Endodermal cell (in vitro differentiated cells): Measurements from ENCODE around the gene FAM181B. TPM values are rescaled to one million over a fixed set of nuclear protein-coding genes. Genes with fewer than 3 reads are reported as not detected.

ENCODE experiments used
- DNase-seq: peaks from one replicate; pipeline ENCODE4 v3.0.0-alpha.2; 2017
- H3K27ac ChIP-seq: 2 replicates; pipeline ENCODE4 v1.5.1; 2013; ENCODE audit warnings: mild to moderate bottlenecking, low read depth, low read length, moderate library complexity
- H3K27me3 ChIP-seq: 2 replicates; pipeline ENCODE4 v1.6.1; 2013; ENCODE audit warnings: mild to moderate bottlenecking, low read length, moderate library complexity; ENCODE audit not compliant: insufficient read depth, control insufficient read depth, poor library complexity, severe bottlenecking
- H3K36me3 ChIP-seq: 2 replicates; pipeline ENCODE4 v1.7.0; 2013; ENCODE audit warnings: mild to moderate bottlenecking, low read length, moderate library complexity; ENCODE audit not compliant: control insufficient read depth, insufficient read depth
- H3K4me1 ChIP-seq: one replicate; pipeline ENCODE4 v1.7.0; 2013; ENCODE audit warnings: low read length; ENCODE audit not compliant: control insufficient read depth, insufficient read depth
- H3K4me3 ChIP-seq: 2 replicates; pipeline ENCODE4 v1.5.1; 2013; ENCODE audit warnings: mild to moderate bottlenecking, low read length, moderate library complexity
- H3K9ac ChIP-seq: 2 replicates; pipeline ENCODE4 v1.6.1; 2013; ENCODE audit warnings: mild to moderate bottlenecking, low read length, moderate library complexity; ENCODE audit not compliant: poor library complexity, severe bottlenecking; ENCODE audit errors: extremely low read depth
- H3K9me3 ChIP-seq: 2 replicates; pipeline ENCODE4 v1.6.1; 2013; ENCODE audit warnings: mild to moderate bottlenecking, low read length, moderate library complexity; ENCODE audit not compliant: control insufficient read depth
- H3K27ac Mint-ChIP-seq: 2 replicates; pipeline ENCODE4 v1.8.0; 2020; ENCODE audit warnings: mixed read lengths
- H3K27me3 Mint-ChIP-seq: 2 replicates; pipeline ENCODE4 v1.8.0; 2021; ENCODE audit warnings: mild to moderate bottlenecking, mixed read lengths; ENCODE audit not compliant: insufficient read depth
- H3K36me3 Mint-ChIP-seq: 2 replicates; pipeline ENCODE4 v1.8.0; 2020; ENCODE audit warnings: low read depth, mixed read lengths
- H3K4me1 Mint-ChIP-seq: 2 replicates; pipeline ENCODE4 v1.8.0; 2020; ENCODE audit warnings: mixed read lengths
- H3K4me3 Mint-ChIP-seq: 2 replicates; pipeline ENCODE4 v1.8.0; 2020; ENCODE audit warnings: mild to moderate bottlenecking, moderate library complexity, mixed read lengths
- H3K9me3 Mint-ChIP-seq: 2 replicates; pipeline ENCODE4 v1.8.0; 2020; ENCODE audit warnings: mild to moderate bottlenecking, mixed read lengths
- WGBS, 2 experiments: methylation state at CpG; one replicate each; pipeline versions ENCODE4 v1.1.5 to v1.1.7; 2013; ENCODE audit warnings: missing lambda C conversion rate in 2 of 2, mixed read lengths in 1 of 2; ENCODE audit not compliant: insufficient coverage in 1 of 2, insufficient read length in 1 of 2; 5-methylcytosine and 5-hydroxymethylcytosine counted together
- total RNA-seq, 2 donors: library from RNA; stranded (reverse); fragmentation: NEBNext Ultra II Directional in 1 of 2; extraction: Animal tissue kit (Norgen Biotek cat#: 25700) in 1 of 2; gene quantifications; 2 replicates in 1 of 2; 3 replicates in 1 of 2; pipeline ENCODE4 v1.2.1, GENCODE V29; 2021
- TF ChIP-seq, protein P1 (sequence below): fragments of 200-600 bp; sonication (generic); conservative IDR thresholded peaks from 2 replicates; pipeline ENCODE4 v1.5.0; 2021; ENCODE audit warnings: antibody characterized with exemption, mild to moderate bottlenecking

Gene FAM181B
- total RNA-seq, 2 donors from 2014 or later, result 1.5 to 4.7 TPM

DNA sequence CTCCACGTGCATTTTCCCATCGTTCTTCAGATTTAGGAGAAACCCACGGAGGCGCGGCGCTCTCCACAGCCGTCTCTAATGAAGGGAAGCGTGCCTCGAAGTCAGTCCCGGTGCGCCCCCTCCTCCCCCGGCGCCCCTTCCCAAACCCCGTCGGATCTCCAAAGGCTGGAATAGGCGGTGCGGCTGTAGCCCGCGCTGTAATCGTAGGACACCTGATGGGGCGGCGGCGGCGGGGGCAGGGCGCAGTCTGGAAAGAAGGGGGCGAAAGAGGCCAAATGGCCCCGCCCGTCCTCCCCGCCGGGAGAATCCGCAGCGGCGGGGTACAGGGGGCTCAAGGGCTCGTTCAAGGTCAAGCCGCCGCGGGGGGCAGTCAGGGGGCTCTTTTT is 1.3 kb downstream of the FAM181B start:
- no peak overlapping the region for H3K27ac Mint-ChIP-seq
- no peak overlapping the region for H3K27ac ChIP-seq
- H3K9me3 Mint-ChIP-seq, result no peaks in the 10 kb centered on the region
- peaks cover 54% of the 10 kb centered on the region for H3K27me3 ChIP-seq
- peak; percentile 68 for DNase-seq
- H3K4me3 Mint-ChIP-seq, result peak overlapping the region; percentile 63
- H3K9ac ChIP-seq, result no peak overlapping the region
- H3K36me3 ChIP-seq, result no peaks in the 10 kb centered on the region
- peaks cover 18% of the 10 kb centered on the region for H3K4me1 Mint-ChIP-seq
- WGBS, 2 experiments, result 6% methylated on average over 37 of the region's 37 CpGs; no CpG with 5 or more reads in 1 of the 2 experiments
- H3K36me3 Mint-ChIP-seq, result no peaks in the 10 kb centered on the region
- peak overlapping the region; percentile 75 for H3K4me3 ChIP-seq
- no peaks in the 10 kb centered on the region for H3K9me3 ChIP-seq
- TF ChIP-seq, protein P1, sequence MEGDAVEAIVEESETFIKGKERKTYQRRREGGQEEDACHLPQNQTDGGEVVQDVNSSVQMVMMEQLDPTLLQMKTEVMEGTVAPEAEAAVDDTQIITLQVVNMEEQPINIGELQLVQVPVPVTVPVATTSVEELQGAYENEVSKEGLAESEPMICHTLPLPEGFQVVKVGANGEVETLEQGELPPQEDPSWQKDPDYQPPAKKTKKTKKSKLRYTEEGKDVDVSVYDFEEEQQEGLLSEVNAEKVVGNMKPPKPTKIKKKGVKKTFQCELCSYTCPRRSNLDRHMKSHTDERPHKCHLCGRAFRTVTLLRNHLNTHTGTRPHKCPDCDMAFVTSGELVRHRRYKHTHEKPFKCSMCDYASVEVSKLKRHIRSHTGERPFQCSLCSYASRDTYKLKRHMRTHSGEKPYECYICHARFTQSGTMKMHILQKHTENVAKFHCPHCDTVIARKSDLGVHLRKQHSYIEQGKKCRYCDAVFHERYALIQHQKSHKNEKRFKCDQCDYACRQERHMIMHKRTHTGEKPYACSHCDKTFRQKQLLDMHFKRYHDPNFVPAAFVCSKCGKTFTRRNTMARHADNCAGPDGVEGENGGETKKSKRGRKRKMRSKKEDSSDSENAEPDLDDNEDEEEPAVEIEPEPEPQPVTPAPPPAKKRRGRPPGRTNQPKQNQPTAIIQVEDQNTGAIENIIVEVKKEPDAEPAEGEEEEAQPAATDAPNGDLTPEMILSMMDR, result no peak
- H3K27me3 Mint-ChIP-seq, result peaks cover 89% of the 10 kb centered on the region
- H3K4me1 ChIP-seq, result no peaks in the 10 kb centered on the region

DNA sequence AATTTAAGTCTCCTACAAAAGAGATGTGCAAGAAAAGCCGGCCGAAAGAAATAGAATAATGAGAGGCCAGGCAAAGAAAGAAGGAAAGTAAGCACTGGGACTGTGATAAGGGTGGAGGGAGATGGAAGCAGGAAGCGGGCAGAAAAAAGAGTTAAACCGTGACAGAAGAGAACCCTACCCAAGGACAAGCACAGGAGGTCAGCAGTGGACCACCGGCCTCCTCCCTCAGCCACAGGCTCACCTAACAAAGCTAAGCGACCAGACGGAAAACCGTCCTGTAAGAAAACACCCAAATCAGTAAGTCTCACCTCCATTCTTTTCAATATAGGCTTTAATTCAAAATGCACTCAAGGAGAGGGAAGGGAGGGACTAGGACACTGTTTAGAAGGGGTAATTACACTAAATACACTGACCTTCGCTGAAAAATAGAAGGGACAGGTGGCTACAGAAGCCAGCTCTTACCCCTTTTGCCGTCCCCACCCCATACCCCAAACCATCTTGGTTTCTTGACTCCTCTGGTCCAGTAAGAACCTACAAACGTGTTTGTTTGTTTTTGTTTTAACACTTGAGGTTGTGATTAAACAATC is 1.9 kb downstream of the FAM181B start:
- no peaks in the 10 kb centered on the region for H3K36me3 Mint-ChIP-seq
- Histone ChIP-seq H3K9me3 (no peaks in the 10 kb centered on the region), H3K27me3 (peaks cover 54% of the 10 kb centered on the region), H3K9ac (no peak overlapping the region), H3K4me1 (no peaks in the 10 kb centered on the region), H3K4me3 (peak overlapping the region; percentile 16), H3K36me3 (no peaks in the 10 kb centered on the region), H3K27ac (no peak overlapping the region)
- TF ChIP-seq, protein P1, result peak; percentile 61
- peaks cover 88% of the 10 kb centered on the region for H3K27me3 Mint-ChIP-seq
- 23 to 27% methylated on average over 6 to 9 of the region's 11 CpGs for WGBS, 2 experiments
- no peak overlapping the region for H3K27ac Mint-ChIP-seq
- H3K4me1 Mint-ChIP-seq, result peaks cover 18% of the 10 kb centered on the region
- DNase-seq, result peak; percentile 61
- H3K4me3 Mint-ChIP-seq, result peak overlapping the region; percentile 63
- H3K9me3 Mint-ChIP-seq, result no peaks in the 10 kb centered on the region

DNA sequence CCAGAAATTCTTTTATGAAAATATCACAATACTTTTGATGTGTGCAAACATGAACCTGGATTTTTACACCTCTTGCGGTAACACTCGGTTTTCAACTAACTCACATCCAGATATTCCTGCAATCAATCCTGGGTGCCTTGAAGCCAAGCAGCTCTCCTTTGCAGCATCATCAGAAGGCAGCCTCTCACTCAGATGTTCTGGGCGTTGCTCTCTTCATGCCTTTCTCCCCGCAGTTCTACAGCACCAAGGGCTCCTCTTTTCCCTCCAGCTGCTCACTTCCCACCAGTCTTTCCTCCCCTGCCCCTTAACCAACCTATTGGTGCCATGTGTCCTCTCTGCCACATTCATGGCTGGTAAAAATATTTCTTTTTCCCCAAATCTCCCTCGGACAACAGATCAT is 2.9 kb downstream of the FAM181B start:
- H3K9ac ChIP-seq, result no peak overlapping the region
- H3K4me3 ChIP-seq, result no peak overlapping the region
- H3K4me3 Mint-ChIP-seq, result no peak overlapping the region
- no peaks in the 10 kb centered on the region for H3K9me3 Mint-ChIP-seq
- peaks cover 80% of the 10 kb centered on the region for H3K27me3 Mint-ChIP-seq
- no peak for DNase-seq
- H3K4me1 Mint-ChIP-seq, result peaks cover 18% of the 10 kb centered on the region
- no peak overlapping the region for H3K27ac ChIP-seq
- H3K27me3 ChIP-seq, result peaks cover 54% of the 10 kb centered on the region
- no peaks in the 10 kb centered on the region for H3K9me3 ChIP-seq
- H3K27ac Mint-ChIP-seq, result no peak overlapping the region
- no peaks in the 10 kb centered on the region for H3K36me3 Mint-ChIP-seq
- 45 to 49% methylated on average over 5 of the region's 5 CpGs for WGBS, 2 experiments
- no peaks in the 10 kb centered on the region for H3K4me1 ChIP-seq
- H3K36me3 ChIP-seq, result no peaks in the 10 kb centered on the region
- TF ChIP-seq, protein P1, result no peak
